ENCODE results near the gene PRRT1B.

GRCh38 chr9:131554087-131554842 lies 8.9 kb downstream of the PRRT1B start:
- no peak for TF ChIP-seq CTCF (conservative IDR thresholded peaks at IDR 0.05 in 1 of 2, IDR thresholded peaks at IDR 0.05 in 1 of 2; ENCODE audit: low read depth in 1 of 2, low read length in 2 of 2)
- no peak for TF ChIP-seq EZH2 (IDR thresholded peaks at IDR 0.05; ENCODE audit: low read length, missing control alignments)

Data from fibroblast of lung (primary cell).